ENCODE measurements around the gene ARFRP1. TPM values are rescaled to one million over a fixed set of nuclear protein-coding genes. Genes with fewer than 3 reads are reported as not detected.

Gene ARFRP1
- total RNA-seq = 10 to 100 TPM; 34.9 to 51.6 (median 38.8) TPM
- polyA plus RNA-seq = 10 to 100 TPM; 43.2 to 59.1 TPM
- long read RNA-seq, donor 1, transcript ARFRP1-214 (8 exons, 2,559 nt) = major isoform, 14 of 80 reads
- long read RNA-seq, donor 1, partial matches to known transcripts = 3 of 80 reads
- long read RNA-seq, donor 1, other reads (novel, unspliced or antisense) = 54 of 80 reads
- long read RNA-seq, donor 2, transcript ARFRP1-214 (8 exons, 2,559 nt) = major isoform, 16 of 77 reads
- long read RNA-seq, donor 2, partial matches to known transcripts = 7 of 77 reads
- long read RNA-seq, donor 2, other reads (novel, unspliced or antisense) = 44 of 77 reads
- long read RNA-seq, donor 3, transcript ARFRP1-212 (8 exons, 1,623 nt) = minor isoform, 5 of 188 reads
- long read RNA-seq, donor 3, transcript ARFRP1-208 (7 exons, 2,974 nt) = minor isoform, 7 of 188 reads
- long read RNA-seq, donor 3, transcript ARFRP1-202 (7 exons, 1,061 nt) = minor isoform, 5 of 188 reads
- long read RNA-seq, donor 3, transcript ARFRP1-214 (8 exons, 2,559 nt) = major isoform, 47 of 188 reads
- long read RNA-seq, donor 3, partial matches to known transcripts = 22 of 188 reads
- long read RNA-seq, donor 3, other reads (novel, unspliced or antisense) = 95 of 188 reads

- peaks cover 0 to 6% (median 0%) of the 10 kb centered on the region in 11 donors for H3K9me3 ChIP-seq
- DNase-seq = peak; percentile 91 to 93
- H3K4me1 ChIP-seq = peaks cover 6 to 45% (median 32%) of the 10 kb centered on the region in 9 donors
- WGBS, 2 donors = 0% methylated on average over 90 to 98 of the region's 98 CpGs
- peak within 1 kb of the TSS; percentile 84 to 98 (median 94) for H3K27ac ChIP-seq
- H3K27me3 ChIP-seq = no peaks in the 10 kb centered on the region
- intact Hi-C loops (cut with DNase I) = loop anchor here in 3 of 10 donors (1.0 to 5.0 kb wide), 3 partner anchors 49 to 155 kb away; partner anchors contain the start of genes RTEL1 (in 2 of the 3) and ABHD16B (in 1 of the 3)
- peak within 1 kb of the TSS; percentile 77 to 99 (median 94) for H3K4me3 ChIP-seq
- peak in 1 of 9 donors; percentile 7 for TF ChIP-seq CTCF (IDR thresholded peaks at IDR 0.05)
- peaks cover 0 to 81% (median 34%) of the 10 kb centered on the region in 9 donors for H3K36me3 ChIP-seq
- peak; percentile 93 to 98 (median 96) for ATAC-seq
Observed at GRCh38 chr20:63707558-63708300, at the start of gene ARFRP1, which contains the start of gene ZGPAT. ARFRP1 (minus strand) TSS chr20:63707976; CDS start chr20:63707091, 885 bp downstream. ZGPAT (plus strand) TSS chr20:63708039; CDS start chr20:63708581, 542 bp downstream.

GRCh38 chr20:63756648-63756991, 48.8 kb upstream of the ARFRP1 start:
- no peak for TF ChIP-seq CTCF (IDR thresholded peaks at IDR 0.05)
- Histone ChIP-seq H3K4me1 (peaks cover 0 to 6% (median 0%) of the 10 kb centered on the region in 9 donors), H3K27me3 (no peaks in the 10 kb centered on the region), H3K36me3 (peaks cover 0 to 60% (median 4%) of the 10 kb centered on the region in 9 donors), H3K27ac (peak overlapping the region in 1 of 10 donors; percentile 8), H3K9me3 (no peaks in the 10 kb centered on the region), H3K4me3 (no peak overlapping the region)
- ATAC-seq = no peak
- intact Hi-C loops (cut with DNase I) = no loop called here
- 68 to 77% methylated on average over 8 of the region's 8 CpGs for WGBS, 2 donors
- no peak for DNase-seq

- no peak for TF ChIP-seq CTCF (IDR thresholded peaks at IDR 0.05)
- Histone ChIP-seq H3K4me1 (peaks cover 0 to 6% (median 0%) of the 10 kb centered on the region in 9 donors), H3K4me3 (no peak overlapping the region), H3K27ac (peak overlapping the region in 1 of 10 donors; percentile 8), H3K9me3 (no peaks in the 10 kb centered on the region), H3K27me3 (no peaks in the 10 kb centered on the region), H3K36me3 (peaks cover 0 to 60% (median 4%) of the 10 kb centered on the region in 9 donors)
- no peak for DNase-seq
- no peak for ATAC-seq
- intact Hi-C loops (cut with DNase I) = no loop called here
- WGBS, 2 donors = 77 to 82% methylated on average over 18 of the region's 18 CpGs
Observed at GRCh38 chr20:63755933-63756647, 48.3 kb upstream of the ARFRP1 start.

All from heart right ventricle (tissue), 16 donors.